ENCODE data around the gene MLLT1. TPM values are rescaled to one million over a fixed set of nuclear protein-coding genes. Genes with fewer than 3 reads are reported as not detected.
A peak's percentile ranks its signal among the peaks of the same experiment; 100 is the strongest.

The MLLT1 gene
- total RNA-seq, 1 donor from 2014 or later: 7.5 TPM

- no peak for DNase-seq
These were observed 5.0 kb downstream of the MLLT1 start for GRCh38 chr19:6274756-6275155.

- no peak for DNase-seq
These were observed 5.8 kb downstream of the MLLT1 start for GRCh38 chr19:6273701-6274601.

- DNase-seq: no peak
These were observed 6.7 kb downstream of the MLLT1 start for GRCh38 chr19:6272913-6273600.

- DNase-seq: no peak
These were observed 7.4 kb downstream of the MLLT1 start for GRCh38 chr19:6272411-6272791.

- peak; percentile 74 for DNase-seq
These were observed 7.9 kb downstream of the MLLT1 start for GRCh38 chr19:6271721-6272410.

GRCh38 chr19:6271251-6271650 lies 8.5 kb downstream of the MLLT1 start:
- no peak for DNase-seq

- no peak for DNase-seq
These were observed 9.0 kb downstream of the MLLT1 start for GRCh38 chr19:6270822-6271221.

- no peak for DNase-seq
These were observed 9.6 kb downstream of the MLLT1 start for GRCh38 chr19:6270076-6270745.

GRCh38 chr19:6269101-6269886 lies 10.5 kb downstream of the MLLT1 start:
- no peak for DNase-seq

GRCh38 chr19:6268382-6268771 lies 11.4 kb downstream of the MLLT1 start:
- no peak for DNase-seq

- no peak for DNase-seq
These were observed 12.0 kb downstream of the MLLT1 start for GRCh38 chr19:6267552-6268381.

GRCh38 chr19:6264803-6265202 lies 15.0 kb downstream of the MLLT1 start:
- DNase-seq: no peak

- peak; percentile 46 for DNase-seq
These were observed 15.9 kb downstream of the MLLT1 start for GRCh38 chr19:6263735-6264444.

GRCh38 chr19:6263306-6263705 lies 16.5 kb downstream of the MLLT1 start:
- no peak for DNase-seq

- DNase-seq: no peak
These were observed 17.3 kb downstream of the MLLT1 start for GRCh38 chr19:6262519-6262918.

- DNase-seq: no peak
These were observed 17.9 kb downstream of the MLLT1 start for GRCh38 chr19:6261883-6262282.

GRCh38 chr19:6260912-6261650 lies 18.7 kb downstream of the MLLT1 start:
- DNase-seq: no peak

GRCh38 chr19:6260376-6260775 lies 19.4 kb downstream of the MLLT1 start:
- no peak for DNase-seq

- peak; percentile 53 for DNase-seq
These were observed 20.4 kb downstream of the MLLT1 start for GRCh38 chr19:6259312-6259861.

Measured in tongue (tissue), 2 donors.